HFF-Myc (cell line): ENCODE measurements around the gene CISD2.

Source experiments
- DNase-seq: peaks from one replicate; pipeline ENCODE4 v3.0.0-alpha.2; 2011; ENCODE audit warnings: low read depth; ENCODE audit errors: extremely low read depth
- H3K4me3 ChIP-seq: replicated peaks from 2 replicates; pipeline ENCODE4 v1.5.1; 2011; ENCODE audit warnings: low read depth, mild to moderate bottlenecking, control low read depth, low read length
- CTCF ChIP-seq: IDR thresholded peaks from 2 replicates; pipeline ENCODE4 v1.5.1; 2012; ENCODE audit warnings: mild to moderate bottlenecking, low read depth, low read length, control low read depth; ENCODE audit errors: missing control alignments

CISD2 gene

GRCh38 chr4:102825261-102826091, 43.3 kb upstream of the CISD2 start:
- DNase-seq, result peak; percentile 52
- peak overlapping the region; percentile 98 for H3K4me3 ChIP-seq
- TF ChIP-seq CTCF, result no peak

- peak overlapping the region; percentile 98 for H3K4me3 ChIP-seq
- no peak for DNase-seq
- no peak for TF ChIP-seq CTCF
Observed at GRCh38 chr4:102826105-102826889, 42.5 kb upstream of the CISD2 start.

GRCh38 chr4:102826890-102827673, 41.7 kb upstream of the CISD2 start, which contains the start of gene UBE2D3:
UBE2D3 (minus strand) TSS chr4:102827551; CDS start chr4:102826508, 1,043 bp downstream.
- peak; percentile 59 for DNase-seq
- no peak for TF ChIP-seq CTCF
- H3K4me3 ChIP-seq, result peak within 1 kb of the TSS; percentile 98

GRCh38 chr4:102827674-102828496, 40.9 kb upstream of the CISD2 start:
- TF ChIP-seq CTCF, result no peak
- DNase-seq, result peak; percentile 100
- peak overlapping the region; percentile 98 for H3K4me3 ChIP-seq

GRCh38 chr4:102828497-102828808, 40.3 kb upstream of the CISD2 start:
- TF ChIP-seq CTCF, result no peak
- DNase-seq, result no peak

GRCh38 chr4:102829803-102830202, 39.0 kb upstream of the CISD2 start:
- TF ChIP-seq CTCF, result no peak
- DNase-seq, result no peak
- H3K4me3 ChIP-seq, result no peak overlapping the region

More at GRCh38 chr4:102828497-102828808, 40.3 kb upstream of the CISD2 start:
- peak overlapping the region; percentile 98 for H3K4me3 ChIP-seq
